ENCODE data around the gene UBE2L3.
"Not testable (repeated sequence)": the region's sequence is repeated elsewhere in the genome, so short reads cannot be mapped to it uniquely, and the experiment has no call there.

The UBE2L3 gene

GRCh38 chr22:21567456-21568346 is at the start of gene UBE2L3:
UBE2L3 (plus strand) TSS chr22:21567714; CDS start chr22:21567745, 31 bp downstream.
- TF ChIP-seq CTCF (IDR thresholded peaks at IDR 0.05; ENCODE audit: insufficient read depth, low read depth, low read length, missing control alignments) = no peak
- DNase-seq (ENCODE audit: low read depth) = peak; percentile 89

GRCh38 chr22:21526705-21527500 is 40.6 kb upstream of the UBE2L3 start:
- DNase-seq (ENCODE audit: low read depth); H3K4me3 ChIP-seq (ENCODE audit: low read depth, low read length): not testable (repeated sequence)

More at GRCh38 chr22:21567456-21568346, at the start of gene UBE2L3:
- H3K4me3 ChIP-seq (ENCODE audit: low read depth, low read length) = peak within 1 kb of the TSS; percentile 89

- H3K4me3 ChIP-seq (ENCODE audit: low read depth, low read length); DNase-seq (ENCODE audit: low read depth): not testable (repeated sequence)
Observed at GRCh38 chr22:21531525-21531924, 36.0 kb upstream of the UBE2L3 start.

- DNase-seq (ENCODE audit: low read depth); H3K4me3 ChIP-seq (ENCODE audit: low read depth, low read length): not testable (repeated sequence)
Observed at GRCh38 chr22:21532863-21533648, 34.5 kb upstream of the UBE2L3 start.

- DNase-seq (ENCODE audit: low read depth); H3K4me3 ChIP-seq (ENCODE audit: low read depth, low read length): not testable (repeated sequence)
Observed at GRCh38 chr22:21539862-21540261, 27.7 kb upstream of the UBE2L3 start.

- DNase-seq (ENCODE audit: low read depth); H3K4me3 ChIP-seq (ENCODE audit: low read depth, low read length): not testable (repeated sequence)
Observed at GRCh38 chr22:21544432-21545322, 22.8 kb upstream of the UBE2L3 start.

- not testable (repeated sequence) for DNase-seq (ENCODE audit: low read depth); H3K4me3 ChIP-seq (ENCODE audit: low read depth, low read length)
Observed at GRCh38 chr22:21549558-21549957, 18.0 kb upstream of the UBE2L3 start.

GRCh38 chr22:21550008-21550677 is 17.4 kb upstream of the UBE2L3 start:
- not testable (repeated sequence) for H3K4me3 ChIP-seq (ENCODE audit: low read depth, low read length); DNase-seq (ENCODE audit: low read depth)

GRCh38 chr22:21550678-21551047 is 16.9 kb upstream of the UBE2L3 start:
- DNase-seq (ENCODE audit: low read depth); H3K4me3 ChIP-seq (ENCODE audit: low read depth, low read length): not testable (repeated sequence)

- not testable (repeated sequence) for H3K4me3 ChIP-seq (ENCODE audit: low read depth, low read length); DNase-seq (ENCODE audit: low read depth)
Observed at GRCh38 chr22:21551361-21551760, 16.2 kb upstream of the UBE2L3 start, which contains the start of gene RIMBP3C. RIMBP3C (minus strand) TSS chr22:21551461; CDS start chr22:21550976, 485 bp downstream.

GRCh38 chr22:21559345-21560125 is 8.0 kb upstream of the UBE2L3 start:
- DNase-seq (ENCODE audit: low read depth); H3K4me3 ChIP-seq (ENCODE audit: low read depth, low read length): not testable (repeated sequence)

- H3K4me3 ChIP-seq (ENCODE audit: low read depth, low read length); DNase-seq (ENCODE audit: low read depth): not testable (repeated sequence)
Observed at GRCh38 chr22:21560657-21561056, 6.9 kb upstream of the UBE2L3 start.

Measured in GM12865 (cell line).